HL-60 (cell line): ENCODE data around the gene NKD2.

Source experiments
- DNase-seq, 2 experiments: peaks; one replicate each; pipeline ENCODE4 v3.0.0-alpha.2; 2010 to 2020; ENCODE audit warnings: low read depth in 1 of 2, low spot score in 1 of 2
- H3K27ac ChIP-seq: fragments of 250-450 bp; sonication (Bioruptor Pico); replicated peaks from 2 replicates; pipeline ENCODE4 v1.5.1; 2020; ENCODE audit warnings: mild to moderate bottlenecking, moderate library complexity
- H3K27me3 ChIP-seq: fragments of 250-450 bp; sonication (Bioruptor Pico); 2 replicates; pipeline ENCODE4 v1.5.1; 2021; ENCODE audit warnings: mild to moderate bottlenecking, moderate library complexity; ENCODE audit not compliant: insufficient read depth, poor library complexity, severe bottlenecking
- H3K4me3 ChIP-seq: replicated peaks from 2 replicates; pipeline ENCODE4 v1.5.1; 2011; ENCODE audit warnings: mild to moderate bottlenecking, control low read depth, low read length; ENCODE audit not compliant: insufficient read depth
- GABPA ChIP-seq: IDR thresholded peaks from 2 replicates; pipeline ENCODE4 v1.6.1; 2012; ENCODE audit warnings: low read depth
- POLR2AphosphoS5 ChIP-seq: IDR thresholded peaks from 2 replicates; pipeline ENCODE4 v1.6.1; 2012; ENCODE audit warnings: low read depth
- SPI1 ChIP-seq: IDR thresholded peaks from 2 replicates; pipeline ENCODE4 v1.6.1; 2012; ENCODE audit warnings: low read depth, mild to moderate bottlenecking, borderline replicate concordance
- TF ChIP-seq, protein P1 (sequence below): IDR thresholded peaks from one replicate; pipeline ENCODE4 v1.5.1; 2011; ENCODE audit warnings: low read length, control low read depth, inconsistent platforms; ENCODE audit not compliant: insufficient read depth
- TF ChIP-seq, protein P2 (sequence below): IDR thresholded peaks from 2 replicates; pipeline ENCODE4 v1.6.1; 2012; ENCODE audit warnings: low read depth; ENCODE audit not compliant: insufficient replicate concordance

Gene NKD2

DNA sequence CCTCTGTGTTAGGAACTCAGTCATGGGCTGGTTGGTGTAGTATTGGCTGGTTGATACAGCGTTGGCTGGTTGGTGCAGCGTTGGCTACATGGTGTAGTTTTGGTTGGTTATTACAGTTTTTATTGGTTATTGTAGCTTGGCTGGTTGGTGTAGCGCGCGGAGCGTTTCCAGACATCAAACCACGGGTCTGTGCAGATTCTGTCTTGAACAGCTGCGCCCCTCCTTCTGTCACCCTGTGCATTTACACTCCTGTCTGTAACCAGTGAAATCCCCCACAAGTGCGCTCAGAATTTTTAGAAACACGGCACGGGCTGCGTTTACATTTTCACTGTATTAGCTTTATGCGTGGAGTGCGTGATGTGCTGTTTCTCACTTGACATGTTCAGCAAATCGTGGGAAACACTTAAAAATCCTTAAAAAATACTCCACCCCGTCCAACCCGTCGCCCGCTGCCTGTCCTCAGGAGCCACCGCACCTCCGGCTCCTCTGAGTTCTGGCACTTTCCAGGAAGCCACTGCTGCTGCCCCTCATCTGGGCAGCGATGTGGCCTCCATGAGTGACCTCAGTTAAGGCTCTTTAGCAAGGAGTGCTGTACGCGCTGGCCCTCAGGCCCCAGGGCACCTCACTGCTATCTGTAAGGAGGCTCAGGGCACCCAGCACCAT is 20.8 kb downstream of the NKD2 start:
- Histone ChIP-seq H3K27me3 (no peaks in the 10 kb centered on the region), H3K27ac (no peak overlapping the region), H3K4me3 (no peak overlapping the region)
- TF ChIP-seq GABPA (no peak), POLR2AphosphoS5 (no peak), SPI1 (no peak)
- TF ChIP-seq, protein P1, sequence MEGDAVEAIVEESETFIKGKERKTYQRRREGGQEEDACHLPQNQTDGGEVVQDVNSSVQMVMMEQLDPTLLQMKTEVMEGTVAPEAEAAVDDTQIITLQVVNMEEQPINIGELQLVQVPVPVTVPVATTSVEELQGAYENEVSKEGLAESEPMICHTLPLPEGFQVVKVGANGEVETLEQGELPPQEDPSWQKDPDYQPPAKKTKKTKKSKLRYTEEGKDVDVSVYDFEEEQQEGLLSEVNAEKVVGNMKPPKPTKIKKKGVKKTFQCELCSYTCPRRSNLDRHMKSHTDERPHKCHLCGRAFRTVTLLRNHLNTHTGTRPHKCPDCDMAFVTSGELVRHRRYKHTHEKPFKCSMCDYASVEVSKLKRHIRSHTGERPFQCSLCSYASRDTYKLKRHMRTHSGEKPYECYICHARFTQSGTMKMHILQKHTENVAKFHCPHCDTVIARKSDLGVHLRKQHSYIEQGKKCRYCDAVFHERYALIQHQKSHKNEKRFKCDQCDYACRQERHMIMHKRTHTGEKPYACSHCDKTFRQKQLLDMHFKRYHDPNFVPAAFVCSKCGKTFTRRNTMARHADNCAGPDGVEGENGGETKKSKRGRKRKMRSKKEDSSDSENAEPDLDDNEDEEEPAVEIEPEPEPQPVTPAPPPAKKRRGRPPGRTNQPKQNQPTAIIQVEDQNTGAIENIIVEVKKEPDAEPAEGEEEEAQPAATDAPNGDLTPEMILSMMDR: no peak
- TF ChIP-seq, protein P2, sequence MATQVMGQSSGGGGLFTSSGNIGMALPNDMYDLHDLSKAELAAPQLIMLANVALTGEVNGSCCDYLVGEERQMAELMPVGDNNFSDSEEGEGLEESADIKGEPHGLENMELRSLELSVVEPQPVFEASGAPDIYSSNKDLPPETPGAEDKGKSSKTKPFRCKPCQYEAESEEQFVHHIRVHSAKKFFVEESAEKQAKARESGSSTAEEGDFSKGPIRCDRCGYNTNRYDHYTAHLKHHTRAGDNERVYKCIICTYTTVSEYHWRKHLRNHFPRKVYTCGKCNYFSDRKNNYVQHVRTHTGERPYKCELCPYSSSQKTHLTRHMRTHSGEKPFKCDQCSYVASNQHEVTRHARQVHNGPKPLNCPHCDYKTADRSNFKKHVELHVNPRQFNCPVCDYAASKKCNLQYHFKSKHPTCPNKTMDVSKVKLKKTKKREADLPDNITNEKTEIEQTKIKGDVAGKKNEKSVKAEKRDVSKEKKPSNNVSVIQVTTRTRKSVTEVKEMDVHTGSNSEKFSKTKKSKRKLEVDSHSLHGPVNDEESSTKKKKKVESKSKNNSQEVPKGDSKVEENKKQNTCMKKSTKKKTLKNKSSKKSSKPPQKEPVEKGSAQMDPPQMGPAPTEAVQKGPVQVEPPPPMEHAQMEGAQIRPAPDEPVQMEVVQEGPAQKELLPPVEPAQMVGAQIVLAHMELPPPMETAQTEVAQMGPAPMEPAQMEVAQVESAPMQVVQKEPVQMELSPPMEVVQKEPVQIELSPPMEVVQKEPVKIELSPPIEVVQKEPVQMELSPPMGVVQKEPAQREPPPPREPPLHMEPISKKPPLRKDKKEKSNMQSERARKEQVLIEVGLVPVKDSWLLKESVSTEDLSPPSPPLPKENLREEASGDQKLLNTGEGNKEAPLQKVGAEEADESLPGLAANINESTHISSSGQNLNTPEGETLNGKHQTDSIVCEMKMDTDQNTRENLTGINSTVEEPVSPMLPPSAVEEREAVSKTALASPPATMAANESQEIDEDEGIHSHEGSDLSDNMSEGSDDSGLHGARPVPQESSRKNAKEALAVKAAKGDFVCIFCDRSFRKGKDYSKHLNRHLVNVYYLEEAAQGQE: no peak
- no peak for DNase-seq

DNA sequence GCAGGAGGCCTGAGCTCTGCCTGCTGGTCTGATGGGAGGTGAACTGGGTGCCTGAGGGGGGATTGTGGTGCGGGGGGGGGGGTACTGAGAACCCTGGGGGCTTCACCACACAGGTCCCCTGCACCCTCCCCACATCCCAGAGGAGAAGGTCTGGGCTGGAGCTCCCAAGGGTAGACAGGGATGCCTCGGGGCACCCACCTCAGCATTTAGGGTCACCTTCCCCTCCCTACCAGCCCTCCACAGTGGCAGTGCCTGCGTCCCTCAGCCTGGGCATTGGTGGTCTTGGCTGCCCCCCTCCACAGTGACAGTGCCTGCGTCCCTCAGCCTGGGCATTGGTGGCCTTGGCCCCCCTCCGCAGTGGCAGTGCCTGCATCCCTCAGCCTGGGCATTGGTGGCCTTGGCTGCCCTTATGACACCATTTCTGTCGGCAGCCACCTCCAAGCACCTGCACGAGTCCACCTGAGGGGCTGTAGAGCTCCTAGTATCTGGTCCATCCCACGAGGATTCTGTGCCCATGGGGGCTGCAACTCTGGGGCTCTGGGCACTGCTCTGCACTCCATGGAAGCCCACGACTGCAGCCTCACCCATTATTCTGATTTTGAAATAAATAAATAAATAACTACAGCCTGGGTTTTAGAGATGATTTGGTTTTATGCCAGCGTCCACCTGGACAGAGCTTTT is 21.5 kb downstream of the NKD2 start:
- TF ChIP-seq, protein P2: no peak
- TF ChIP-seq SPI1: no peak
- TF ChIP-seq, protein P1: no peak
- TF ChIP-seq POLR2AphosphoS5: no peak
- TF ChIP-seq GABPA: no peak
- no peak for DNase-seq
- Histone ChIP-seq H3K4me3 (no peak overlapping the region), H3K27me3 (no peaks in the 10 kb centered on the region), H3K27ac (no peak overlapping the region)

DNA sequence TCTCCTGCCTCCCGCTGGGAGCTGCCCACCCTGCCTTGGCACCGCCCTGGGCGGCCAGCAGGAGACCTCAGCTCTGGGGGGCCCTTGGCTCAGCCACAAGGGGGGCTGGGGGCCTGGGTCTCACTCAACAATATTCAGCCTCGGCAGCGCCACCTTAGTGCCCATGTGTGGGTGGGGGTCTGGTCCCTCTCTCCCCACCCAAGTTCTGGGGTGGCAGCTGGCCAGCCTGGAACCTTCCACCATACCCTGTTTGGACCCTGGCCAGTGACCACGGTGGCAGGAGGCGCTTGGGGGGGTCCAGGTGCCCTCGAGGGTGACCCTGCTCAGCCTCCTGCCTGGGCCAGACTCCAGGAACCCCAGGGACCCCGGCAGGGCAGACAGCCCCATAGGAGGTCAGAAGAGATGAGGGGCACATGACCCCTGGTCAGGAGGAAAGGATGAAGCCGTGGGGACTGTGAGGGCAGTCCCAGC is 22.2 kb downstream of the NKD2 start:
- H3K4me3 ChIP-seq: no peak overlapping the region
- TF ChIP-seq, protein P1: no peak
- TF ChIP-seq POLR2AphosphoS5 (no peak), GABPA (no peak), SPI1 (no peak)
- TF ChIP-seq, protein P2: no peak
- no peak overlapping the region for H3K27ac ChIP-seq
- no peaks in the 10 kb centered on the region for H3K27me3 ChIP-seq
- no peak for DNase-seq
